Measurements from ENCODE around the gene CIDEB.

Gene CIDEB

DNA sequence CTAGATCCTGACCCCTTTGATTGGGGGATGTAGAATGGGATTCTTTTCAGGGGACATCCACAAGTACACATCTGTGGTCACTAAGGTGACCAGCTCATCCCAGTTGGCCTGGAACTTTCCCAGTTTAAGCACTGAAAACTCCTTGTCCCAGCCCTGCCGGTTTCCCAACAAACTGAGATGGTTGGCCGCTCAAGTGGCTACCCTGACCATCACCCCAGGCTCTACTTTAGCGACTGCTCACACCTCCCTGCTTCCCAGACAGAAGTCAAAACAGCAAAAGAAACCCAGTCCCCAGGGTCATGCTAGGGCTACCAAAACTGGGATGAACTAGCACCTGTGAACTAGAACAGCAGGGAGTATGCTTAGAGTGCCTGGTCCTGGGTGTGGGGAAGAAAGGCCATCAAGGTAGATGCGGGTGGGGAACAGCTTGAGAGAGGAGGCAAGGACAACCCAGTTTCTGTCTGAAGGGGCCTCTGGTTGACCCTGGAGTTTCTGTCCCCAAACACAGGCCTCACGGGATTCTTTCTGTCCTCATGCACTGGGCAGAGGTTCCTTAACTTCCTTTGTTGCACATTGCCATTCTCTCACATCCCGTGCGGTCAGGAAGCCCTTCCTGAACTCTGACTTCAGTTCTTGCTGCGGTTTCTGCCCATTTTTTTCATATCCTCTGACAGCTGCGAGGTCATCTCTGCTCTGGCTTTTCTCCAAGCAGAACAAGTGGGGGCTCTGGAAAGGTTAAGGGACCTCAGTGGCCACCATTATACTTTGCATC is 5.1 kb upstream of the CIDEB start:
- peak; percentile 18 for DNase-seq
- H3K36me3 ChIP-seq (replicated peaks), result no peaks in the 10 kb centered on the region
- in situ Hi-C loops (cut with HindIII; ENCODE audit: low pct_ligation_motif_present, low sequenced_read_pairs), result no loop called here
- H3K27me3 ChIP-seq (replicated peaks), result no peaks in the 10 kb centered on the region
- no peak overlapping the region for H3K4me3 ChIP-seq (ENCODE audit: low read depth, low read length)
- no peak overlapping the region for H3K27ac ChIP-seq
- TF ChIP-seq, protein P1, sequence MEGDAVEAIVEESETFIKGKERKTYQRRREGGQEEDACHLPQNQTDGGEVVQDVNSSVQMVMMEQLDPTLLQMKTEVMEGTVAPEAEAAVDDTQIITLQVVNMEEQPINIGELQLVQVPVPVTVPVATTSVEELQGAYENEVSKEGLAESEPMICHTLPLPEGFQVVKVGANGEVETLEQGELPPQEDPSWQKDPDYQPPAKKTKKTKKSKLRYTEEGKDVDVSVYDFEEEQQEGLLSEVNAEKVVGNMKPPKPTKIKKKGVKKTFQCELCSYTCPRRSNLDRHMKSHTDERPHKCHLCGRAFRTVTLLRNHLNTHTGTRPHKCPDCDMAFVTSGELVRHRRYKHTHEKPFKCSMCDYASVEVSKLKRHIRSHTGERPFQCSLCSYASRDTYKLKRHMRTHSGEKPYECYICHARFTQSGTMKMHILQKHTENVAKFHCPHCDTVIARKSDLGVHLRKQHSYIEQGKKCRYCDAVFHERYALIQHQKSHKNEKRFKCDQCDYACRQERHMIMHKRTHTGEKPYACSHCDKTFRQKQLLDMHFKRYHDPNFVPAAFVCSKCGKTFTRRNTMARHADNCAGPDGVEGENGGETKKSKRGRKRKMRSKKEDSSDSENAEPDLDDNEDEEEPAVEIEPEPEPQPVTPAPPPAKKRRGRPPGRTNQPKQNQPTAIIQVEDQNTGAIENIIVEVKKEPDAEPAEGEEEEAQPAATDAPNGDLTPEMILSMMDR (IDR thresholded peaks at IDR 0.05; ENCODE audit: low read depth, low read length, missing control alignments), result no peak

DNA sequence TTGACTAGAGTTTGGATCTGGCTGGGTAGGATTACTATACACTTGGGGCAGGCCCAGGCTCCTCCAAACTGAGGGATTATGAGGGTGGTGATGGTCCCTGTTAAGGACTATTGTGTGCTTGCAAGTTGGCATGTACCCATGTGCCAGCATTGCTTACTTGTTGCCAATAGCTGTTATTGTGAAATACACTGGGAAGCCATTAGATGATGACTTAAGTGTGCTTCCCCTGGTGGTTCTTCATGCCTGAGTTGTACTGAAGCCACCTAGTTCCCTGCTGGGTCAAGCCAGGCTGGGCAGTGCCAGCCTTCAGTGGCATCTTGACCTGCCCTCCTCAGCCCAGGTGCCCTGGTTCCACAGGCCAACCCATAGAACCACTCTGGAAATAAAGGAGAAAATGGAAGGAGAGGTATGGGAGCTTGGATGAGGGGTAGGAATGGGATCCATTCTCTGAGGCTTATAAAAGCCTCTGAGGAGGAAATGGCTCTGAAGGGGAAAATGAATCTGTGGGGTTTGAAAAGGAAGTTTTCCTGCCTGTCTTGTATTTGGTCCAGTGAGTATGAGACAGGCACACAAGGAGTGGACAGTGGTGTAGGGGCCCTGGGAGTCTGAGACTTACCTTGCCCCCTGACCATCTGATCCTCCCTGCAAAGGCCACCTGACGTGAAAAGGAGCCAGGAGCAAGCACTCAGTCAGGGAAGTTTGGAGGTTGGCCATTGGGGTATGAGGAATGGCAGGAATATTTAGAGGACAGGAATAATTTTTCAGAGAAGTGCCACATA is 4.2 kb upstream of the CIDEB start:
- Histone ChIP-seq H3K4me3 (ENCODE audit: low read depth, low read length) (no peak overlapping the region), H3K36me3 (replicated peaks) (no peaks in the 10 kb centered on the region), H3K27ac (no peak overlapping the region), H3K27me3 (replicated peaks) (no peaks in the 10 kb centered on the region)
- TF ChIP-seq, protein P1 (IDR thresholded peaks at IDR 0.05; ENCODE audit: low read depth, low read length, missing control alignments), result no peak
- no peak for DNase-seq
- in situ Hi-C loops (cut with HindIII; ENCODE audit: low pct_ligation_motif_present, low sequenced_read_pairs), result no loop called here

DNA sequence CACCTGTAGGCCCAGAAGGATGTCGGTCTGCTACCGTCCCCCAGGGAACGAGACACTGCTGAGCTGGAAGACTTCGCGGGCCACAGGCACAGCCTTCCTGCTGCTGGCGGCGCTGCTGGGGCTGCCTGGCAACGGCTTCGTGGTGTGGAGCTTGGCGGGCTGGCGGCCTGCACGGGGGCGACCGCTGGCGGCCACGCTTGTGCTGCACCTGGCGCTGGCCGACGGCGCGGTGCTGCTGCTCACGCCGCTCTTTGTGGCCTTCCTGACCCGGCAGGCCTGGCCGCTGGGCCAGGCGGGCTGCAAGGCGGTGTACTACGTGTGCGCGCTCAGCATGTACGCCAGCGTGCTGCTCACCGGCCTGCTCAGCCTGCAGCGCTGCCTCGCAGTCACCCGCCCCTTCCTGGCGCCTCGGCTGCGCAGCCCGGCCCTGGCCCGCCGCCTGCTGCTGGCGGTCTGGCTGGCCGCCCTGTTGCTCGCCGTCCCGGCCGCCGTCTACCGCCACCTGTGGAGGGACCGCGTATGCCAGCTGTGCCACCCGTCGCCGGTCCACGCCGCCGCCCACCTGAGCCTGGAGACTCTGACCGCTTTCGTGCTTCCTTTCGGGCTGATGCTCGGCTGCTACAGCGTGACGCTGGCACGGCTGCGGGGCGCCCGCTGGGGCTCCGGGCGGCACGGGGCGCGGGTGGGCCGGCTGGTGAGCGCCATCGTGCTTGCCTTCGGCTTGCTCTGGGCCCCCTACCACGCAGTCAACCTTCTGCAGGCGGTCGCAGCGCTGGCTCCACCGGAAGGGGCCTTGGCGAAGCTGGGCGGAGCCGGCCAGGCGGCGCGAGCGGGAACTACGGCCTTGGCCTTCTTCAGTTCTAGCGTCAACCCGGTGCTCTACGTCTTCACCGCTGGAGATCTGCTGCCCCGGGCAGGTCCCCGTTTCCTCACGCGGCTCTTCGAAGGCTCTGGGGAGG is 3.1 kb upstream of the CIDEB start, which contains the start of gene LTB4R:
Gene LTB4R (plus strand): TSS at position 857 of the 959 bp plus-strand sequence. CDS start 4,150 bp downstream, outside the sequence.
- in situ Hi-C loops (cut with HindIII; ENCODE audit: low pct_ligation_motif_present, low sequenced_read_pairs), result no loop called here
- Histone ChIP-seq H3K4me3 (ENCODE audit: low read depth, low read length) (peak within 1 kb of the TSS; percentile 45), H3K27ac (no peak within 1 kb of the TSS), H3K36me3 (replicated peaks) (peaks cover 7% of the 10 kb centered on the region), H3K27me3 (replicated peaks) (no peaks in the 10 kb centered on the region)
- peak; percentile 36 for DNase-seq
- TF ChIP-seq, protein P1 (IDR thresholded peaks at IDR 0.05; ENCODE audit: low read depth, low read length, missing control alignments), result peak; percentile 10

DNA sequence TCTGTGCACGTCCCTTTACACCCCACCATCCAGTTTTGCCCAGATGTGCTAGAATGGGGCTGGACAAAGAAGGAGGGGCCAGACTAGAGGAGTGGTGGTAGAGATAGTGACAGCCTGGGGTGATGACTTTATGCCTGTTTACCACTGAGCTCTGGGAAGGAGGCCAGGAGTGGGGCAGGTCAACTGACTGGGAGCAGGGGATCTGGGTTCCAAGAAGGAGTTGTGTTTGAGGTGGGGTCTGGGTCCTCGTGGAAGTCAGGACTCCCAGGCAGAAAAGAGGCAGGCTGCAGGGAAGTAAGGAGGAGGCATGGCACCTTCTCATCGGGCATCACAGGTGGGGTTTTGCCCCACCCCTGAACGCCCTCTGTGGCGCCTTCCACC is 2.5 kb upstream of the CIDEB start:
- no peak for DNase-seq
- in situ Hi-C loops (cut with HindIII; ENCODE audit: low pct_ligation_motif_present, low sequenced_read_pairs), result no loop called here
- peaks cover 14% of the 10 kb centered on the region for H3K36me3 ChIP-seq (replicated peaks)
- H3K4me3 ChIP-seq (ENCODE audit: low read depth, low read length), result no peak overlapping the region
- H3K27ac ChIP-seq, result no peak overlapping the region
- no peaks in the 10 kb centered on the region for H3K27me3 ChIP-seq (replicated peaks)
- TF ChIP-seq, protein P1 (IDR thresholded peaks at IDR 0.05; ENCODE audit: low read depth, low read length, missing control alignments), result no peak

DNA sequence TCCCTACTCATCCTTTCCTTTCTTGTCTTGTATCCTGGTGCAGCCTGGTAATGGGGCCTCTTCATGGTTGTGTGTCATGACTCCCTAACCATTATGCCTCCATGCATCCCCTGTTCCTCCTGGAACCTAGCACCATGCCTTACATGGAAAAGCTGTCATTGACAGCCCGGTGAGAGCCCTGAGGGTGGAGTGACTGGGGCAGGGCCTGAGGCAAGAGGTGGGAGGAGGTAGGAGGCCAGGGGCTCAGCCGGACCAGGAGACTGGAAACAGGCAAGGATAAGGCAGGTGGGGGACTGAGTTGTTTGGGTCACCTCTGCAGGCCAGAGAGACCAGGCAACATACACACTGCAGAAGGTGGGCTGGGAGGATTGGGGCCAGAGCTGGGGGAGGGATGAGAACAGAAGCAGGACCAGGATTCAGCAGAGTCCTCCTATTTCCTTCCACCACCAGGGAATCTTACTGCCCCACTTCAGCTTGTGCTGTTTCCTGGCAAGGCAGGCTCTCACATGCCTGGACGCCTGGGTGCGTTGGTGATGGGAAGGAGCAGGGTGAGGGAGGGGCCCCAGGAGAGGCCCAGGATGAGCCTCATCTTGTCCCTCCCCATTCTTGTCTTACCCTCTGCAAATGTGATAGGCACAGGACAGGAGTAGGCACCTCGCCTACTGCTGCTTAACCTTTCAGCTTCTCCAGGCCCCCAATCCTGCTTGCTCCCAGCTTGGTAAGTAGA is 1.9 kb upstream of the CIDEB start, which contains the start of gene LTB4R2:
Gene LTB4R2 (plus strand): TSS at position 603 of the 727 bp plus-strand sequence. CDS start 525 bp downstream, outside the sequence.
- in situ Hi-C loops (cut with HindIII; ENCODE audit: low pct_ligation_motif_present, low sequenced_read_pairs), result no loop called here
- Histone ChIP-seq H3K27me3 (replicated peaks) (no peaks in the 10 kb centered on the region), H3K27ac (no peak within 1 kb of the TSS), H3K4me3 (ENCODE audit: low read depth, low read length) (peak within 1 kb of the TSS; percentile 45), H3K36me3 (replicated peaks) (peaks cover 18% of the 10 kb centered on the region)
- no peak for DNase-seq
- TF ChIP-seq, protein P1 (IDR thresholded peaks at IDR 0.05; ENCODE audit: low read depth, low read length, missing control alignments), result no peak
